Measurements from ENCODE around the gene GALNT1.

DNA sequence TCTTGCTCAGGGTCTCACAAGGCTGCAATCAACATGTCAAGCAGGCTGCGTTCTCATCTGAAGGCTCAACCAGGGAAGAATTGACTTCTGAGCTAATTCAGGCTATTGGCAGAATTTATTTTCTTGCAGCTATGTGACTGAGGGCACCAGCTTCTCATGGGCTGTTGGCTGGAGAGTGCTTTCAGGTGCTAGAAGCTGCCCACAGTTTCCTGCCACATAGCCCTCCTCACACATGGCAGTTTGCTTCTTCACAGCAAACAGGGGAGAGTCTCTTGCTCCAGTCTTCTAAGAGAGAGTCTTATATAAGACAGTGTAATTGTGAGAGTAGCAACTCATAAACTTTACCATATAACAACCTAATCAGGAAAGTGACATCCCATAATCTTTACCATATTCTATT lies 46.2 kb upstream of the GALNT1 start:
- TF ChIP-seq, protein P1, sequence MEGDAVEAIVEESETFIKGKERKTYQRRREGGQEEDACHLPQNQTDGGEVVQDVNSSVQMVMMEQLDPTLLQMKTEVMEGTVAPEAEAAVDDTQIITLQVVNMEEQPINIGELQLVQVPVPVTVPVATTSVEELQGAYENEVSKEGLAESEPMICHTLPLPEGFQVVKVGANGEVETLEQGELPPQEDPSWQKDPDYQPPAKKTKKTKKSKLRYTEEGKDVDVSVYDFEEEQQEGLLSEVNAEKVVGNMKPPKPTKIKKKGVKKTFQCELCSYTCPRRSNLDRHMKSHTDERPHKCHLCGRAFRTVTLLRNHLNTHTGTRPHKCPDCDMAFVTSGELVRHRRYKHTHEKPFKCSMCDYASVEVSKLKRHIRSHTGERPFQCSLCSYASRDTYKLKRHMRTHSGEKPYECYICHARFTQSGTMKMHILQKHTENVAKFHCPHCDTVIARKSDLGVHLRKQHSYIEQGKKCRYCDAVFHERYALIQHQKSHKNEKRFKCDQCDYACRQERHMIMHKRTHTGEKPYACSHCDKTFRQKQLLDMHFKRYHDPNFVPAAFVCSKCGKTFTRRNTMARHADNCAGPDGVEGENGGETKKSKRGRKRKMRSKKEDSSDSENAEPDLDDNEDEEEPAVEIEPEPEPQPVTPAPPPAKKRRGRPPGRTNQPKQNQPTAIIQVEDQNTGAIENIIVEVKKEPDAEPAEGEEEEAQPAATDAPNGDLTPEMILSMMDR (IDR thresholded peaks at IDR 0.05): no peak
- TF ChIP-seq POLR2A (IDR thresholded peaks at IDR 0.05): no peak

Data from testis (tissue), 2 donors.